NOMO-1 treated with DMSO at 0.1 percent for 48 hours (cell line): ENCODE data around the gene MGMT.

Source experiments
- DNase-seq: peaks from one replicate; lab custom pipeline; 2025; ENCODE audit not compliant: unreplicated experiment; lab: John Stamatoyannopoulos, UW

Gene MGMT

GRCh38 chr10:129786216-129786615, 319.2 kb downstream of the MGMT start:
- DNase-seq = no peak

GRCh38 chr10:129787557-129787956, 320.5 kb downstream of the MGMT start:
- DNase-seq = no peak

GRCh38 chr10:129788215-129788614, 321.2 kb downstream of the MGMT start:
- no peak for DNase-seq

GRCh38 chr10:129790715-129791446, 323.8 kb downstream of the MGMT start:
- peak; percentile 8 for DNase-seq

GRCh38 chr10:129792141-129792540, 325.1 kb downstream of the MGMT start:
- DNase-seq = no peak

- DNase-seq = no peak
These were observed 325.8 kb downstream of the MGMT start for GRCh38 chr10:129792864-129793263.

GRCh38 chr10:129793479-129793878, 326.4 kb downstream of the MGMT start:
- no peak for DNase-seq

- no peak for DNase-seq
These were observed 327.0 kb downstream of the MGMT start for GRCh38 chr10:129793996-129794395.

- DNase-seq = peak; percentile 51
These were observed 329.8 kb downstream of the MGMT start for GRCh38 chr10:129796710-129797420.

- no peak for DNase-seq
These were observed 332.9 kb downstream of the MGMT start for GRCh38 chr10:129799942-129800341.

GRCh38 chr10:129800796-129801340, 333.8 kb downstream of the MGMT start:
- DNase-seq = no peak

- DNase-seq = no peak
These were observed 340.2 kb downstream of the MGMT start for GRCh38 chr10:129807211-129807610.

- no peak for DNase-seq
These were observed 341.3 kb downstream of the MGMT start for GRCh38 chr10:129808092-129808983.

- no peak for DNase-seq
These were observed 342.4 kb downstream of the MGMT start for GRCh38 chr10:129809431-129809830.

- DNase-seq = no peak
These were observed 342.8 kb downstream of the MGMT start for GRCh38 chr10:129809841-129810240.

GRCh38 chr10:129811208-129811607, 344.2 kb downstream of the MGMT start:
- no peak for DNase-seq

GRCh38 chr10:129812398-129812797, 345.4 kb downstream of the MGMT start:
- DNase-seq = no peak

GRCh38 chr10:129814681-129815646, 347.9 kb downstream of the MGMT start:
- DNase-seq = no peak

- DNase-seq = no peak
These were observed 349.0 kb downstream of the MGMT start for GRCh38 chr10:129815898-129816655.
